ENCODE measurements around the gene ZNF813.
A peak's percentile ranks its signal among the peaks of the same experiment; 100 is the strongest.
"Not testable (repeated sequence)": the region's sequence is repeated elsewhere in the genome, so short reads cannot be mapped to it uniquely, and the experiment has no call there.

Gene ZNF813

GRCh38 chr19:53483751-53484150 is 16.2 kb downstream of the ZNF813 start:
- DNase-seq (ENCODE audit: low spot score), result not testable (repeated sequence)

- DNase-seq (ENCODE audit: low spot score), result peak; percentile 13
These were observed 17.8 kb downstream of the ZNF813 start for GRCh38 chr19:53485046-53486004.

GRCh38 chr19:53492153-53492552 is 24.6 kb downstream of the ZNF813 start:
- no peak for DNase-seq (ENCODE audit: low spot score)

- DNase-seq (ENCODE audit: low spot score), result not testable (repeated sequence)
These were observed 29.9 kb downstream of the ZNF813 start for GRCh38 chr19:53497311-53498023.

- DNase-seq (ENCODE audit: low spot score), result not testable (repeated sequence)
These were observed 30.5 kb downstream of the ZNF813 start for GRCh38 chr19:53498024-53498395.

GRCh38 chr19:53503151-53503550 is 35.6 kb downstream of the ZNF813 start:
- not testable (repeated sequence) for DNase-seq (ENCODE audit: low spot score)

- DNase-seq (ENCODE audit: low spot score), result not testable (repeated sequence)
These were observed 36.3 kb downstream of the ZNF813 start for GRCh38 chr19:53503671-53504364.

GRCh38 chr19:53504365-53504703 is 36.8 kb downstream of the ZNF813 start:
- not testable (repeated sequence) for DNase-seq (ENCODE audit: low spot score)

GRCh38 chr19:53504885-53505284 is 37.4 kb downstream of the ZNF813 start:
- DNase-seq (ENCODE audit: low spot score), result no peak

GRCh38 chr19:53506728-53507127 is 39.2 kb downstream of the ZNF813 start:
- DNase-seq (ENCODE audit: low spot score), result no peak

GRCh38 chr19:53507523-53508442 is 40.2 kb downstream of the ZNF813 start:
- no peak for DNase-seq (ENCODE audit: low spot score)

GRCh38 chr19:53509443-53509842 is 41.9 kb downstream of the ZNF813 start:
- no peak for DNase-seq (ENCODE audit: low spot score)

GRCh38 chr19:53509845-53510244 is 42.3 kb downstream of the ZNF813 start:
- no peak for DNase-seq (ENCODE audit: low spot score)

GRCh38 chr19:53511357-53511756 is 43.8 kb downstream of the ZNF813 start:
- no peak for DNase-seq (ENCODE audit: low spot score)

GRCh38 chr19:53511933-53512374 is 44.4 kb downstream of the ZNF813 start:
- peak; percentile 83 for DNase-seq (ENCODE audit: low spot score)

- DNase-seq (ENCODE audit: low spot score), result not testable (repeated sequence)
These were observed 47.5 kb downstream of the ZNF813 start for GRCh38 chr19:53515047-53515446.

- no peak for DNase-seq (ENCODE audit: low spot score)
These were observed 49.7 kb downstream of the ZNF813 start for GRCh38 chr19:53517114-53517741.

- DNase-seq (ENCODE audit: low spot score), result no peak
These were observed 50.6 kb downstream of the ZNF813 start for GRCh38 chr19:53518121-53518520.

GRCh38 chr19:53518716-53519115 is 51.2 kb downstream of the ZNF813 start:
- DNase-seq (ENCODE audit: low spot score), result no peak

GRCh38 chr19:53519446-53519845 is 51.9 kb downstream of the ZNF813 start:
- DNase-seq (ENCODE audit: low spot score), result no peak

GRCh38 chr19:53520163-53520546 is 52.6 kb downstream of the ZNF813 start:
- DNase-seq (ENCODE audit: low spot score), result no peak

All from iPS-NIHi11 (cell line).